Liver (tissue), 3 donors: Measurements from ENCODE around the gene AMACR.

Experiments
- CTCF ChIP-seq: fragments of 150-350 bp; IDR thresholded peaks from 2 replicates; pipeline ENCODE4 v1.5.1; 2017; ENCODE audit warnings: improper control_type of control experiment, low read depth, low read length; ENCODE audit not compliant: missing input control
- FOXA1 ChIP-seq: IDR thresholded peaks from 2 replicates; pipeline ENCODE4 v1.6.1; 2016; ENCODE audit warnings: antibody characterized with exemption
- GABPA ChIP-seq, 2 donors: IDR thresholded peaks in 1 of 2; conservative IDR thresholded peaks in 1 of 2; 2 replicates each; pipeline ENCODE4 v1.6.1; 2016; ENCODE audit warnings: antibody characterized with exemption in 2 of 2, mild to moderate bottlenecking in 1 of 2, moderate library complexity in 1 of 2
- JUND ChIP-seq, 2 donors: IDR thresholded peaks; 2 replicates each; pipeline ENCODE4 v1.6.1; 2016; ENCODE audit warnings: antibody characterized with exemption in 2 of 2
- SP1 ChIP-seq: IDR thresholded peaks from 2 replicates; pipeline ENCODE4 v1.6.1; 2018; ENCODE audit warnings: antibody characterized with exemption, mild to moderate bottlenecking
- YY1 ChIP-seq: IDR thresholded peaks from 2 replicates; pipeline ENCODE4 v1.6.1; 2016; ENCODE audit warnings: antibody characterized with exemption, mild to moderate bottlenecking
- TF ChIP-seq, protein P1 (sequence below): IDR thresholded peaks from 2 replicates; pipeline ENCODE4 v1.6.1; 2016; ENCODE audit warnings: antibody characterized with exemption
- donor health status: healthy.
- donor health status: healthy.

GRCh38 chr5:33985447-33985846 is 22.4 kb downstream of the AMACR start:
- TF ChIP-seq JUND (IDR thresholded peaks at IDR 0.05) (no peak), CTCF (no peak), FOXA1 (no peak), GABPA (IDR thresholded peaks at IDR 0.05 in 1 of 2, conservative IDR thresholded peaks at IDR 0.05 in 1 of 2) (no peak), YY1 (no peak), SP1 (no peak)
- TF ChIP-seq, protein P1, sequence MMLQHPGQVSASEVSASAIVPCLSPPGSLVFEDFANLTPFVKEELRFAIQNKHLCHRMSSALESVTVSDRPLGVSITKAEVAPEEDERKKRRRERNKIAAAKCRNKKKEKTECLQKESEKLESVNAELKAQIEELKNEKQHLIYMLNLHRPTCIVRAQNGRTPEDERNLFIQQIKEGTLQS = no peak
